HG02870 (cell line): ENCODE data around the gene TAS1R1.

Experiments
- ATAC-seq: cut with Tn5 transposase; IDR thresholded peaks from one replicate; pipeline ENCODE4 v1.9.1; 2021; ENCODE audit warnings: mild to moderate bottlenecking, moderate library complexity; ENCODE audit not compliant: unreplicated experiment

The TAS1R1 gene

DNA sequence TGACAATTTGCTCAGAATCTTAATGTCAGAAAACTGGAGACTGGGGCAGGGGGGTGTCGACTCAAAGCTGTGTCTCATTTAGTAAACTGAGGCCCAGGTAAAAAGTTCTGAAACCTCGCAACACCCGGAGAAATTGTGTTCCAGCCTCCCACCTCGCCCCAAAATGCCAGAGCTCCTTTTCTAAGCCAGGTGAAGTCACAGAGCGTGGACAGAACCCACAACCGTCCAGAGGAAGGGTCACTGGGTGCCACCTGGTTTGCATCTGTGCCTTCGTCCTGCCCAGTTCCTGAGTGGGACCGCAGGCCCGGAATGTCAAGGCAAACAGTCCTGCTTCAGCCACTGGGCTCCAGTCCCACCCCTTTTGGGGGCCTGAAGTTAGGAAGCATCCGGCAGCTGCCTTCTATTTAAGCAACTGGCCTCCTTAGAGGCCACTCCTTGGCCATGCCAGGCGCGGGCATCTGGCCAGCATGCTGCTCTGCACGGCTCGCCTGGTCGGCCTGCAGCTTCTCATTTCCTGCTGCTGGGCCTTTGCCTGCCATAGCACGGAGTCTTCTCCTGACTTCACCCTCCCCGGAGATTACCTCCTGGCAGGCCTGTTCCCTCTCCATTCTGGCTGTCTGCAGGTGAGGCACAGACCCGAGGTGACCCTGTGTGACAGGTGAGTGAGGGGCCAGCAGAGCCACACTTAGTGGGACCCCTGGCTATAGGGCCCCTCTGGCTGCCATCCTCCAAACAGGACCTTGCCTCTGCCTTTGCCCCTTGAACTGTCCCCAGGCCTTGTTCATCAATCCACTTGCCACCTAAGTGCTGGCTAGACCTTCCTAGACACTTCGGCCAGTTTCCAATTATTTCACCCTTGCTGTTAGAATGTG lies at the start of gene TAS1R1:
Gene TAS1R1 (plus strand): TSS at position 401 of the 872 bp plus-strand sequence. CDS start 67 bp downstream, at position 468.
- no peak for ATAC-seq

DNA sequence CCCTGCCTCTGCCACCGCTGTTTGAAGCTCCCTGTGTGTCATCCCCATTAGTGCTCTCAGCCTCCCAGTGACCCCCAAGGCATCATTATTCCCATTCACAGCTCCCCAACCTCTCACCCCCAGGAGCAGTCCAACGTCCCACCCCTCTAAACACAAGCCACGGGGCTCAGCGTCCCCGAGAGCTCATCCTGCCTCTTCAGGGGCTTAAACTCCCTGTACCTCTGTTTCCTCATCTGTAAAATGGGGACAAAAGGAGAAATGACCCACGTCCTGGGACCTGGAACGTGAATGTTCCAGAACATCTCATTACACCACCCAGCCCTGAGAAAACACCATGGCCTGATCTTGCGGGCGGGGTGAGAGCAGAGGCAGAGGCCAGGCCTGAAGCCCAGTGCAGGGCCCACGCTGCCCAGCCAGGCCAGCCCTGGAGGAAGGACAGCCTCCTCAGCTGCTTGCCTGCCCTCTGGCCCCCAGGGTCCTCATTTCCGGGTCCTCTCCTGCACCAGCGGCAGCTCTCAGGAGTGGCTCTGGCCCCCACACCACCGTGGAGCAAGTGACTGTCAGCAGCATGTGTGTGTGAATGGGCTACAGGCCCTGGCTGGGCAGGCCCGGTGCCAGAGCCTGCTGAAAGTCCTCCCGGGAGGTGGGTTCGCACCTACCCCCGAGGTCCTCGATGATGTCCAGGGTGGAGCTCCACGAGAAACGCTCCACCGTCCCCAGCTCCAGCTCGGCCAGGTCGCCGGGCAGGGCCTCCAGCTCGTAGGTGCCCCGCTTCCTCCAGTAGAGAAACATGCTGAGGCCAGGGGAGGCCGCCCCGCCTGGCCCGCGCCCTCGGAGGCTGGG lies 49.5 kb upstream of the TAS1R1 start:
- ATAC-seq, result no peak

- ATAC-seq, result no peak
Observed at GRCh38 chr1:6506210-6507036, 48.7 kb upstream of the TAS1R1 start.

- no peak for ATAC-seq
Observed at GRCh38 chr1:6507037-6507428, 48.1 kb upstream of the TAS1R1 start.

GRCh38 chr1:6507461-6507911 lies 47.6 kb upstream of the TAS1R1 start:
- ATAC-seq, result no peak

DNA sequence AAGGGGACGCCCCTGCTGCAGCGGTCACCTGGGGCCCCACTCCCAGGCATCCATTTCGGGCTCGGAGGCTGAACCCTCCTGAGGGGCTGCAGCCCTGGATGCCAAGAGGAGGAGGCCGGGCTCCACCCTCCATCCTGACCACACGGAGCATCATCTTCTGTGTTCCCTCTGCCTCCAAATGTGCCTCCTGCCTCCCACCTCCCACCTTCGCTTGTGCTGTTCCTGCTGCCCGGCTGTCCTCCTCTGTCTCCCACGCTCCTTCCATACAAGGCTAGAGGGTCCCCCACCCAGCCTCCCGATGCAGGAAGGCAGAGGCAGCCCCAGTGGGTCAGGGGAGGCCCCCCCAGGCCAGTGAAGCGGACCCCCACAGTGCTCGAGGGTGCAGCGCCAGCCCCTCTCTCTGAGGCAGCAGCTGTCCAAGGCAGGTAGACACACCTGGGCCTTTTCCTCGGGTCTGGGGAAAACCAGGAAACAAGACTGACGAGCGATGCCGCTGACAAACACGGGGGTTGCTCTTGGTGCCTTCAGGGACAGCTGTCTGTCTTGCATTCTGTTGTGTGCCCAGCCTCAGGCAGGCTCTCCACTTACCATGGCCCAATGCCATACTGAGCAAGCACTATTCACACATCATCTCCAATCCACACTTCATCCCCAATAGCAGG lies 46.8 kb upstream of the TAS1R1 start:
- no peak for ATAC-seq

DNA sequence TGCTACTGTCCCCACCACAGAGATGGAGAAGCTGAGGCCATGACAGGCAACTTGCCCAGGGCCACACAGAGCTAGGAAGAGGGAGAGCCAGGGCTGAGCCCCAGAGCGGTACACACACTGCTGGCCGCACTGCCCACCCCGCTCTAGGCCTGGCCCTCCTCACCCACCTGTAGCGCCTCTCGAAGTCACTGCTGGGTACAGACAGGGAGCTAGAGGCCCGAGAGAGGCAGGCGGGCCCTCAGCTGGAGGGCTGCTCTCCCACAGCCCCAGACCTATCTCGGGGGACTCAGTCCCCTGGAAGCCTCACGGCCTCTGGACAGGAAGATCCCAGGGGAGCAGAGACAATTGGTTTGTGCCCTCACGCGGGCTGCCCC lies 46.3 kb upstream of the TAS1R1 start:
- no peak for ATAC-seq

- ATAC-seq, result no peak
Observed at GRCh38 chr1:6509220-6509918, 45.7 kb upstream of the TAS1R1 start.

DNA sequence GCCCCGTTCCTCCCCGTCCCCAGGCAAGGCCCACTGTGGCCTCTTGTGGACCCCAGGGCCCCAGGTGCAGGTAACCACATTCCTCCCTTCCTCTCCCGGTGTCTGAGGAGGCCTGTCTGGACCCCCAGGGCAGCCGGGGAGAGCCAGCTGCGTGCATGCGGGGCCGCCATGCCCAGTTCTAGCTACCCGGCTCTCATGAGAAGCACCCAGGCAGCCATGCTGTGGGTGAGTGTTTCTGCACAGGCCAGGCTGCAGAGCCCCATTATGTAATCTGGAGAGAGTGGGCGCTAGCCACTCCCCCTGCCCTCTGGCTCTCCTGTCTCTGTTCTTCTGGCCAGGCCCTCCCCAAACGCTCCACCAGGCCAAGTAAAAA lies 45.2 kb upstream of the TAS1R1 start:
- ATAC-seq, result no peak

DNA sequence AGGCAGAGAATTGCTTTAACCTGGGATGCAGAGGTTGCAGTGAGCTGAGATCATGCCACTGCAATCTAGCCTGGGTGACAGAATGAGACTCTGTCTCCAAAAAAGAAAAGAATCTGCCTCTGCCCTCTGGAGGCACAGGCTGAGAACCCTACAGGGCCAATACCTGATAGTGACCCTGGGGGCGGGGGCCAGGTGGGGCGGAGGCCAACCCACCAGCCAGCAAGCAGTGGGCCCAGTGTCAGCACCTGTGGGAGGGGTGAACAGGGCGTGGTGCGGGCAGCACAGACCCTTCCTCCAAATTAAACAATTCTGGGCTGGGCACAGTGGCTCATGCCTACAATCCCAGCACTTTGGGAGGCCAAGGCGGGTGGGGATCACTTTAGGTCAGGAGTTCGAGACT lies 44.6 kb upstream of the TAS1R1 start:
- ATAC-seq, result no peak

DNA sequence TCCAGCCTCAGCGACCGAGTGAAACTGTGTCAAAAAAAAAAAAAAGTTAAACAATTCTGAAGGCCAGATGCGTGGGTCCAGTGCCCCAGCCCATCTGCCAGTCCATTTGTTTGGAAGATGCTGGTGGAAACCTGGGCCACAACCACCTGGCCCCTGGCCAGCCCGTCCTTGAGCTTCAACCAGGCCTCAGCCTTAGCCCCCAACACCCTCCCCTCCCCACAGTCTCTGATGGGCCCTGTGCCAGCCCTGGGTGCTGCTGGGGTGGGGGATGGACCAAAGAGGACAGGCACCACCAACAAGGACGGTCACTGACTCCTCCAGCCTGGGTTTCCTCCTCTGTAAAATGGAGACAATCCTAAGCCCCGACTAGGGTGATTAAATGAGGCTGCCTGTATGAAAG lies 44.1 kb upstream of the TAS1R1 start:
- ATAC-seq, result no peak

DNA sequence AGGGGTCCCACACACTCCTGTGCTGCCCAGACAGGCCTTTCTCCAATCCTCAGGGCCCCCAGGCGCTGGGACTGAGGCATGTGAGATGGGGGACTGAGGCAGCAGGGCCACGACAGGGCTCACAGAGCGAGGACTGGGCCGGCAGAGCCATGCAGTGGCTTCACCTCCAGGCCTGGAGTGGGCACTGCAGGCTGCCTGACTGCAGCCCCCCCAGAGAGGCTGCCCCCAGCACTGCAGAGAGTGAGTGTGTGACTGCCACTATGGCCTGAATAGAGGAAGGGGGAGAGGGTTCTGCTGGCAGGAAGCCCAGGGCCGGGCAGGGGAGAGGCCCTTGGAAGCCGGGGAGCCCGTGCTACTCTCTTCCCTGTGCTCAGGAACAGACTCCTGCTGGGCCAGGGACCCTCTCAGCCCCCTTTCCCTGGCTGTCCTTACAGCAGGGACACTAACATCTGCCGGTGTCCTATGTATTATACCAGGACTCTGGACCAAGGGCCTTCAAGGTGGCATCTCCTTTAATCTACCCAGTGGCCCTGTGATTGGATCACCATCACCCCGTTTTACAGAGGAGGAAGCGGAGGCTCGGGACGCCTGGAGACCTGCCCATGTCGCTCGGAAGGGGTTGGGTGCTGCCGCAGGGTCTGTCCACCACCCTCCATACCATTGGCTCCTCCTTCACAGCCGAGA lies 43.4 kb upstream of the TAS1R1 start:
- no peak for ATAC-seq

GRCh38 chr1:6512245-6512907 lies 42.7 kb upstream of the TAS1R1 start:
- no peak for ATAC-seq

GRCh38 chr1:6512908-6513280 lies 42.2 kb upstream of the TAS1R1 start:
- no peak for ATAC-seq

DNA sequence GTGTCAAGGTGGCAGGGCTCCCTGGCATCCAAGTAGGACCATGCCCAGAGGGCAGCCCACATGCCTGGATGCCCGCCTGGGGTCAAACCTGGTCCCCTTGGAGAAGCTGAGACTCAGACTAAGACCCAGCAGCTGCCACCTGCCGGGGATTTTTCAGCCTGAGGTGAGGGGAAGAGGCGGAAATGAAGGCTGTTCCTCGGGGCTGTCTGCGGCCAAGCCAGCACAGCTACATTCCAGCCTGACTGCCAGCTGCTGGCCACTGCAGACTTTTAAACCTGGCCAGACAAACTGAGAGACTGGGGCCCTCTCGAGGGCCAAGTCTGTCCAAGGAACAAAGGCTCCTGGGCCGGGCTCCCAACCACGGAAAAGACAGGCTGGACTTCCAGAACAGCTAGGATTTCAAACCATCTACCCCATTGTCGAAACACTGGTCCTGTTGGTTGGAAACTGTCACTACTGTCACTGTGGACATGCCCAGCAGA lies 41.7 kb upstream of the TAS1R1 start:
- ATAC-seq, result no peak

DNA sequence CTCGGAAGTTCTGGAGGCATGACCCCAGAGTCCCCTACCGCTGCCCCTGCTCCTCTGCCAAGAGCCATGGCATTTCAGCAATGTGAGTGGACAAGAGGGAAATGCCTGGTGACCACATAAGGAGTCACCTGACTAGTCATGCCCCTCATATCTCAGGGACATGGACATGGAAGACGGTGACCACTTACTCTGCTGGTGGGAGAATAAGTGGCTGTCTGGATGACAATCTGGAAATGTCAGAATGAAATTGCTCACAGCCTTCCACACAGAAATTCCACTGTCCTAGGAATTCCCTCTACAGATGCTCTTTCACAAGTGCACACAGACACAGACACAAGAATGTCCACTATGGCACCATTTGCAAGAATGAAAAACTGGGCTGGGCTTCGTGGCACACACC lies 39.3 kb upstream of the TAS1R1 start:
- no peak for ATAC-seq

- ATAC-seq, result no peak
Observed at GRCh38 chr1:6517435-6517851, 37.7 kb upstream of the TAS1R1 start.

GRCh38 chr1:6519491-6519934 lies 35.6 kb upstream of the TAS1R1 start:
- no peak for ATAC-seq
